PC-9 (cell line): ENCODE measurements around the gene SGK2. TPM values are rescaled to one million over a fixed set of nuclear protein-coding genes. Genes with fewer than 3 reads are reported as not detected.

Source experiments
- BruUV-seq: library from RNA; stranded (reverse); fragments of 400-500 nt; replicated peaks from 2 replicates; lab custom pipeline; 2021; lab: Mats Ljungman, UMichigan
- CTCF ChIA-PET: fragments of 300-600 bp; sonication (Branson Sonifier 250); formaldehyde crosslinking; loops from one replicate; lab custom pipeline; 2022; ENCODE audit warnings: antibody characterized with exemption; lab: Charles Lee
- POLR2A ChIA-PET: fragments of 300-600 bp; sonication (Branson Sonifier 250); formaldehyde crosslinking; loops from one replicate; lab custom pipeline; 2022; ENCODE audit warnings: antibody characterized with exemption; ENCODE audit not compliant: unreplicated experiment; lab: Charles Lee
- DNase-seq, 2 experiments: peaks; one replicate each; pipeline versions ENCODE4 v3.0.0 to v3.0.0-alpha.2; 2015 to 2022; ENCODE audit warnings: mixed read lengths in 1 of 2
- H2AFZ ChIP-seq: fragments of 200-600 bp; sonication (generic); 2 replicates; pipeline ENCODE4 v1.8.1; 2017; ENCODE audit warnings: antibody characterized with exemption
- H3F3A ChIP-seq: fragments of 200-600 bp; sonication (generic); 2 replicates; pipeline ENCODE4 v1.8.1; 2017; ENCODE audit warnings: antibody characterized with exemption, mild to moderate bottlenecking, low read depth; ENCODE audit not compliant: insufficient read depth
- H3K27ac ChIP-seq: fragments of 200-600 bp; sonication (generic); 2 replicates; pipeline ENCODE4 v1.6.1; 2016; ENCODE audit warnings: mixed run types
- H3K27me3 ChIP-seq: fragments of 200-600 bp; sonication (generic); 2 replicates; pipeline ENCODE4 v1.6.1; 2016; ENCODE audit warnings: low read depth, mixed run types; ENCODE audit not compliant: insufficient read depth
- H3K36me3 ChIP-seq: fragments of 200-600 bp; sonication (generic); 2 replicates; pipeline ENCODE4 v1.6.1; 2016; ENCODE audit warnings: low read depth, mixed run types
- H3K4me1 ChIP-seq: fragments of 200-600 bp; sonication (generic); replicated peaks from 2 replicates; pipeline ENCODE4 v1.6.1; 2016; ENCODE audit warnings: mixed run types; ENCODE audit not compliant: insufficient read depth
- H3K4me2 ChIP-seq: fragments of 200-600 bp; sonication (generic); 2 replicates; pipeline ENCODE4 v1.6.1; 2017; ENCODE audit warnings: mixed run types
- H3K4me3 ChIP-seq: fragments of 200-600 bp; sonication (generic); 2 replicates; pipeline ENCODE4 v1.6.1; 2016; ENCODE audit warnings: mixed run types
- H3K79me2 ChIP-seq: fragments of 200-600 bp; sonication (generic); 2 replicates; pipeline ENCODE4 v1.6.1; 2017; ENCODE audit warnings: low read depth, mixed run types
- H3K9me2 ChIP-seq: fragments of 200-600 bp; sonication (generic); 2 replicates; pipeline ENCODE4 v1.8.1; 2017; ENCODE audit warnings: mild to moderate bottlenecking; ENCODE audit not compliant: insufficient read depth
- H3K9me3 ChIP-seq: fragments of 200-600 bp; sonication (generic); 2 replicates; pipeline ENCODE4 v1.8.1; 2016; ENCODE audit warnings: low read depth; ENCODE audit not compliant: insufficient read depth
- H4K20me1 ChIP-seq: fragments of 200-600 bp; sonication (generic); 2 replicates; pipeline ENCODE4 v1.8.1; 2017; ENCODE audit not compliant: insufficient read depth
- EZH2 ChIP-seq: fragments of 200-600 bp; sonication (generic); IDR thresholded peaks from 2 replicates; pipeline ENCODE4 v1.8.0; 2017; ENCODE audit warnings: antibody characterized with exemption, low read depth
- intact Hi-C: fragments of 100-400 bp; cut with micrococcal nuclease; formaldehyde crosslinking; loops from one replicate; pipeline ENCODE4 v1.10.0; 2022; ENCODE audit not compliant: unreplicated experiment
- total RNA-seq: library from RNA; stranded (reverse); gene quantifications from 2 replicates; pipeline ENCODE4 v1.2.3, GENCODE V29; 2021
- TF ChIP-seq, protein P1 (sequence below): fragments of 200-600 bp; sonication (generic); conservative IDR thresholded peaks from 2 replicates; pipeline ENCODE4 v1.6.1; 2017; ENCODE audit warnings: mixed run types, antibody characterized with exemption, mild to moderate bottlenecking, moderate library complexity

SGK2 gene
- total RNA-seq, 1 experiment from 2014 or later, result 3.1 TPM

DNA sequence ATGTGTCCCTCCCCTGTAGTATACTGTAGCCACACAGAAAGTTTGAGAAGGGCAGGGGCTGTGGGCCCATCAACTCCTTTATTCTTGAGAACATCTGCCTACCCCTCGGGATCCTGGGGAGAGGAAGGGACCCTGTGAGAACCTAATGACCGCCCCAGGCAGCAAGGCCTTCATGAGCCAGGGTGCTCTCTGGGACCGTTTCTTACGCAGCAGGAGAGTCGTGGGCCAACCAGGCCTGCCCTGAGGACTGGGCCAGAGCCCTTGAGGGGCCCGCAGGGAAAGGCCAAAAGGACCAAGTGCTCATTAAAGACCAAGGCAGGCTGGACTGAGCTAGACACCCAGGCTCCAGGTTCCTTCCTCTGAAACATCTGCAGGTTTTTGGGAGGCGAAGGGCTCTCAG lies 5.2 kb downstream of the SGK2 start:
- no TSS peak for BruUV-seq
- H3K4me2 ChIP-seq, result no peak overlapping the region
- no peak for DNase-seq

DNA sequence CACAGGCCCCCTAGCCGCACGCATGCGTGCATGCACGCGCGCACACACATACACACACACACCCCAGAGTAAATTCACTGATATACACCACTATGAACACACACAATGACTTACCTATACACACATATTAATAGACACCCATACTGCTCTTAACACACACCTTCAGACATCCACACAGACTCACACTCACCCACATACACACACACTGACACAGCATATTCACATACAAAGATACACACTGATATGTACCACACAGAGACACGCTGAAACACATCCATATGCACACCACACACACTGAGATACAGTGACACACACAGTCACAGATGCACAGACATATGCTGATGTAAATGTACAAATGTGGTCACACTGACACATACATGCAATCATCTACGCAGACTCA lies 5.6 kb downstream of the SGK2 start:
- Histone ChIP-seq H3K27me3 (no peaks in the 10 kb centered on the region), H2AFZ (no peak overlapping the region), H3K9me2 (no peaks in the 10 kb centered on the region), H3K36me3 (no peaks in the 10 kb centered on the region), H3K4me2 (no peak overlapping the region), H3K4me3 (no peak overlapping the region), H3K27ac (no peak overlapping the region), H3F3A (peaks cover under 1% of the 10 kb centered on the region; the same call in 1 of the 2 replicates), H3K9me3 (no peaks in the 10 kb centered on the region), H3K4me1 (peaks cover 3% of the 10 kb centered on the region), H4K20me1 (no peaks in the 10 kb centered on the region), H3K79me2 (no peaks in the 10 kb centered on the region)
- intact Hi-C loops, result no loop called here
- ChIA-PET CTCF (no interaction called here), POLR2A (no interaction called here)
- no peak for DNase-seq
- TF ChIP-seq, protein P1, sequence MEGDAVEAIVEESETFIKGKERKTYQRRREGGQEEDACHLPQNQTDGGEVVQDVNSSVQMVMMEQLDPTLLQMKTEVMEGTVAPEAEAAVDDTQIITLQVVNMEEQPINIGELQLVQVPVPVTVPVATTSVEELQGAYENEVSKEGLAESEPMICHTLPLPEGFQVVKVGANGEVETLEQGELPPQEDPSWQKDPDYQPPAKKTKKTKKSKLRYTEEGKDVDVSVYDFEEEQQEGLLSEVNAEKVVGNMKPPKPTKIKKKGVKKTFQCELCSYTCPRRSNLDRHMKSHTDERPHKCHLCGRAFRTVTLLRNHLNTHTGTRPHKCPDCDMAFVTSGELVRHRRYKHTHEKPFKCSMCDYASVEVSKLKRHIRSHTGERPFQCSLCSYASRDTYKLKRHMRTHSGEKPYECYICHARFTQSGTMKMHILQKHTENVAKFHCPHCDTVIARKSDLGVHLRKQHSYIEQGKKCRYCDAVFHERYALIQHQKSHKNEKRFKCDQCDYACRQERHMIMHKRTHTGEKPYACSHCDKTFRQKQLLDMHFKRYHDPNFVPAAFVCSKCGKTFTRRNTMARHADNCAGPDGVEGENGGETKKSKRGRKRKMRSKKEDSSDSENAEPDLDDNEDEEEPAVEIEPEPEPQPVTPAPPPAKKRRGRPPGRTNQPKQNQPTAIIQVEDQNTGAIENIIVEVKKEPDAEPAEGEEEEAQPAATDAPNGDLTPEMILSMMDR, result no peak
- TF ChIP-seq EZH2, result no peak
- BruUV-seq, result no TSS peak

More for the DNA sequence above, 5.2 kb downstream of the SGK2 start:
- POLR2A ChIA-PET, result no interaction called here
- Histone ChIP-seq H3K27ac (no peak overlapping the region), H3K9me2 (no peaks in the 10 kb centered on the region), H2AFZ (no peak overlapping the region), H3K79me2 (no peaks in the 10 kb centered on the region), H3K4me3 (no peak overlapping the region), H3K36me3 (no peaks in the 10 kb centered on the region), H3K27me3 (no peaks in the 10 kb centered on the region), H4K20me1 (no peaks in the 10 kb centered on the region), H3K9me3 (no peaks in the 10 kb centered on the region), H3K4me1 (peaks cover 8% of the 10 kb centered on the region), H3F3A (peaks cover 5% of the 10 kb centered on the region; the same call in 1 of the 2 replicates)
- intact Hi-C loops, result no loop called here
- no peak for TF ChIP-seq EZH2
- TF ChIP-seq, protein P1, result no peak
- CTCF ChIA-PET, result no interaction called here

DNA sequence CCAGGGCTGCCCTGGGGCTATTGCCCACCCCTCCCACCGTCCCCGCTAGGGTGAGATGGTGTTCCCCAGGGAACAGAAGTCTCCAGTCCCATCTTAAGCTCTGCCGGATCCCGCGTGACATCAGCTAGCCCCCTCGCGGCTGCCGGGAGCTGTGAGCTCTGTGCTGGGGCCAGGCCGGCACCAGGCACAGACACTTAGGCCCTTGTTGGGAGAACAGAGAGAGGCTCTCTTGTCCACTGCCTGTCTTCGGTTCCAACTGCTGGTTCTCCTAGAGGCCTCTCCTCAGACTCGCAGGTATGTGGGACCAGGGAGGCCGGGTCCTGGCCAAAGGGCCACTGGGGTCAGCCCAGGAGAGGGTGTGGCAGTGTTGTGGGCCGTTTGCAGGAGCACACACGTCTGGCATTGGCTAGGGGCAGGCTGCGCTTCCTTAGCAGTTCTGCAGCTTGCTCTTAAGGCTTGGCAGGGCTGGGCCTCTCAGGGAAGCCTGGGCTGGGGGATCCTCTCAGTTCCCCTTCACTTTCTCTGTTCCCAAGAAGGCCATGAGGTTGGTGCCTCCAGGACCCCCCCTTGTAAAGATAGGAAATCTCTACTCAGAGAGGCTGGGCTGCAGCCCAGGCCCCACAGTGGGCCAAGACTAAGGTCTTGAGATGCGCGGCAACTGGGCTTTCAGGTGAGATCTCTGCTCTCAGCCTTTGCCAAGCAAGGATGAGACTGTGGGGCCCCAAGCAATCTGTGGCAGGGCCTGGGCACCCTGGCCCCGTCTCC lies 6.3 kb downstream of the SGK2 start:
- H3K4me1 ChIP-seq, result no peaks in the 10 kb centered on the region
- H3K4me3 ChIP-seq, result no peak overlapping the region
- DNase-seq, result no peak
- H3K4me2 ChIP-seq, result no peak overlapping the region
- intact Hi-C loops, result no loop called here
- no peak overlapping the region for H2AFZ ChIP-seq
- no peaks in the 10 kb centered on the region for H3K27me3 ChIP-seq
- no peaks in the 10 kb centered on the region for H3K79me2 ChIP-seq
- no peak overlapping the region for H3K27ac ChIP-seq
- H4K20me1 ChIP-seq, result no peaks in the 10 kb centered on the region
- POLR2A ChIA-PET, result no interaction called here
- CTCF ChIA-PET, result no interaction called here
- TF ChIP-seq, protein P1, result no peak
- TF ChIP-seq EZH2, result no peak
- no peaks in the 10 kb centered on the region for H3F3A ChIP-seq
- H3K36me3 ChIP-seq, result no peaks in the 10 kb centered on the region
- no peaks in the 10 kb centered on the region for H3K9me2 ChIP-seq
- BruUV-seq, result no TSS peak
- H3K9me3 ChIP-seq, result no peaks in the 10 kb centered on the region
